DOHH2 (cell line): ENCODE measurements around the gene ZNF30.

ENCODE experiments used
- CTCF ChIP-seq: fragments of 200-600 bp; sonication (generic); IDR thresholded peaks from one replicate; pipeline ENCODE4 v1.5.1; 2014; ENCODE audit warnings: antibody characterized with exemption, mild to moderate bottlenecking, low read depth, low read length; ENCODE audit not compliant: poor library complexity, severe bottlenecking
- EZH2phosphoT487 ChIP-seq: fragments of 200-600 bp; sonication (generic); IDR thresholded peaks from 2 replicates; pipeline ENCODE4 v1.6.1; 2017; ENCODE audit warnings: borderline replicate concordance, mild to moderate bottlenecking, antibody characterized with exemption, low read length, moderate library complexity, mixed read lengths

- TF ChIP-seq CTCF (no peak), EZH2phosphoT487 (no peak)
Measured at GRCh38 chr19:34925278-34925855, 1.3 kb upstream of the ZNF30 start.
